Measurements from ENCODE around the gene LRRC74B. TPM values are rescaled to one million over a fixed set of nuclear protein-coding genes. Genes with fewer than 3 reads are reported as not detected.

Gene LRRC74B
- polyA plus RNA-seq, 3 donors = not detected

DNA sequence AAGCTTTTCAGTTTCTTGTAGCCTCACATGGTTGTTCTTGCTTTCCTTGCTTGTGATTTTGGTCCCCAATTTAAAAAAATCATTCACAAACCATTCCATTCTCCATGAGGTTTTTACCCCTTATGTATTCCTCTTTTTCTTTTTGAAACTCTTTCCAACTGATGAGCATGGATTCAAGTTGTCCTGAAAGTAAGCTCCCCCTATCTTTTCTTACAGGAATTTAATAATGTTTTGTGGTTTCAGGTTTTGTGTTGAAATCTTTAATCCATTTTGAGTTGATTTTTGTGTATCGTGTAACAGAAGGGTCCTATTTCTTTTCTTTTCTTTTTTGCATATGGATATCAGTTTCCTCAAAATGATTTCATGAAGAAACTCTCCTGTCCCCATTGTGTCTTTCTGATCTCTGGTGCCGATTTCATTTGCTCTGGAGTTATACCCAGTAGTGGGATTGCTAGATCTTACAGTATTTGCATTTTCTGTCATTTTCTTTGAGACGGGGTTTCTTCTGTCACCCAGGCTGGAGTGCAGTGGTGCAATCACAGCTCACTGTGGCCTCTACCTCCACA, 58.5 kb downstream of the LRRC74B start:
- Mint-ChIP-seq H3K36me3 (no peaks in the 10 kb centered on the region), H3K4me1 (peaks cover 8% of the 10 kb centered on the region), H3K9me3 (no peaks in the 10 kb centered on the region), H3K27ac (peak overlapping the region in 1 of 7 donors; percentile 35), H3K27me3 (ENCODE audit: low read depth in 3 of 3) (peaks cover 8 to 25% (median 10%) of the 10 kb centered on the region in 3 donors), H3K4me3 (no peak overlapping the region)
- Histone ChIP-seq H3K4me1 (ENCODE audit: control insufficient read depth in 1 of 2, insufficient read depth in 2 of 2, low read length in 2 of 2) (peaks cover 4 to 6% of the 10 kb centered on the region in 2 donors), H4K20me1 (ENCODE audit: insufficient read depth, low read length) (no peaks in the 10 kb centered on the region), H3K9ac (ENCODE audit: insufficient read depth, low read length, poor library complexity, severe bottlenecking) (no peak overlapping the region), H3K27me3 (ENCODE audit: control insufficient read depth in 2 of 2, insufficient read depth in 2 of 2, low read length in 2 of 2) (no peaks in the 10 kb centered on the region), H3K4me2 (replicated peaks; ENCODE audit: extremely low read depth, low read length, poor library complexity, severe bottlenecking) (no peak overlapping the region), H3K36me3 (replicated peaks in 1 of 2; ENCODE audit: control insufficient read depth in 1 of 2, insufficient read depth in 2 of 2, low read length in 2 of 2) (no peaks in the 10 kb centered on the region), H3K27ac (ENCODE audit: low read depth in 1 of 2, low read length in 2 of 2) (no peak overlapping the region), H3K9me3 (replicated peaks in 1 of 2; ENCODE audit: control insufficient read depth in 1 of 2, insufficient read depth in 1 of 2, low read length in 2 of 2) (no peaks in the 10 kb centered on the region), H2AFZ (ENCODE audit: insufficient read depth, low read depth, low read length, poor library complexity, severe bottlenecking) (no peak overlapping the region), H3K4me3 (replicated peaks in 1 of 3; ENCODE audit: low read depth in 2 of 3, low read length in 3 of 3) (no peak overlapping the region), H3K79me2 (ENCODE audit: insufficient read depth, low read length) (no peaks in the 10 kb centered on the region)
- no peak for DNase-seq
- intact Hi-C loops (cut with micrococcal nuclease) = no loop called here
- TF ChIP-seq, protein P1, sequence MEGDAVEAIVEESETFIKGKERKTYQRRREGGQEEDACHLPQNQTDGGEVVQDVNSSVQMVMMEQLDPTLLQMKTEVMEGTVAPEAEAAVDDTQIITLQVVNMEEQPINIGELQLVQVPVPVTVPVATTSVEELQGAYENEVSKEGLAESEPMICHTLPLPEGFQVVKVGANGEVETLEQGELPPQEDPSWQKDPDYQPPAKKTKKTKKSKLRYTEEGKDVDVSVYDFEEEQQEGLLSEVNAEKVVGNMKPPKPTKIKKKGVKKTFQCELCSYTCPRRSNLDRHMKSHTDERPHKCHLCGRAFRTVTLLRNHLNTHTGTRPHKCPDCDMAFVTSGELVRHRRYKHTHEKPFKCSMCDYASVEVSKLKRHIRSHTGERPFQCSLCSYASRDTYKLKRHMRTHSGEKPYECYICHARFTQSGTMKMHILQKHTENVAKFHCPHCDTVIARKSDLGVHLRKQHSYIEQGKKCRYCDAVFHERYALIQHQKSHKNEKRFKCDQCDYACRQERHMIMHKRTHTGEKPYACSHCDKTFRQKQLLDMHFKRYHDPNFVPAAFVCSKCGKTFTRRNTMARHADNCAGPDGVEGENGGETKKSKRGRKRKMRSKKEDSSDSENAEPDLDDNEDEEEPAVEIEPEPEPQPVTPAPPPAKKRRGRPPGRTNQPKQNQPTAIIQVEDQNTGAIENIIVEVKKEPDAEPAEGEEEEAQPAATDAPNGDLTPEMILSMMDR (IDR thresholded peaks at IDR 0.05) = no peak
- no CpG with 5 or more reads among the region's 3 CpGs for WGBS (ENCODE audit: insufficient coverage)

DNA sequence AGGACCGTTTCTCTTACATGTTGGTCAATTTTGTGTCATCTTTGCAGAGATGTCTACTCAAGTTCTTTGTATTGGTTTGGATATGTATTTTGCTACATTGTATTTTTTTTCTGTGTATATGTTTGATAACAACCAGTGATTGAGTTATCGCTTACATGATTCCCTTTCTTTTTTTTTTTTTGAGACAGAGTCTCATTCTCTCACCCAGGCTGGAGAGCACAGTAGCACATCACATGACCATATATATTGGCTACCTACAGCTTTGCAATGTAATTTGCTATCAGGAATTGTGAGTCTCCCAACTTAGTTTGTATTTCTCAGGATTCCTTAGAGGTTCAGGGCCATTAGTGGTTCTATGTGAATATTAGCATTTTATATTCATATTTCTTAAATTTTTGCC, 59.5 kb downstream of the LRRC74B start:
- Histone ChIP-seq H3K27me3 (ENCODE audit: control insufficient read depth in 2 of 2, insufficient read depth in 2 of 2, low read length in 2 of 2) (no peaks in the 10 kb centered on the region), H4K20me1 (ENCODE audit: insufficient read depth, low read length) (no peaks in the 10 kb centered on the region), H2AFZ (ENCODE audit: insufficient read depth, low read depth, low read length, poor library complexity, severe bottlenecking) (no peak overlapping the region), H3K4me2 (replicated peaks; ENCODE audit: extremely low read depth, low read length, poor library complexity, severe bottlenecking) (no peak overlapping the region), H3K79me2 (ENCODE audit: insufficient read depth, low read length) (no peaks in the 10 kb centered on the region), H3K27ac (ENCODE audit: low read depth in 1 of 2, low read length in 2 of 2) (no peak overlapping the region), H3K4me3 (replicated peaks in 1 of 3; ENCODE audit: low read depth in 2 of 3, low read length in 3 of 3) (no peak overlapping the region), H3K4me1 (ENCODE audit: control insufficient read depth in 1 of 2, insufficient read depth in 2 of 2, low read length in 2 of 2) (peaks cover 4 to 6% of the 10 kb centered on the region in 2 donors), H3K9me3 (replicated peaks in 1 of 2; ENCODE audit: control insufficient read depth in 1 of 2, insufficient read depth in 1 of 2, low read length in 2 of 2) (no peaks in the 10 kb centered on the region), H3K36me3 (replicated peaks in 1 of 2; ENCODE audit: control insufficient read depth in 1 of 2, insufficient read depth in 2 of 2, low read length in 2 of 2) (no peaks in the 10 kb centered on the region), H3K9ac (ENCODE audit: insufficient read depth, low read length, poor library complexity, severe bottlenecking) (no peak overlapping the region)
- TF ChIP-seq, protein P1 (IDR thresholded peaks at IDR 0.05) = no peak
- H3K4me3 Mint-ChIP-seq = no peak overlapping the region
- no peaks in the 10 kb centered on the region for H3K36me3 Mint-ChIP-seq
- intact Hi-C loops (cut with micrococcal nuclease) = no loop called here
- WGBS (ENCODE audit: insufficient coverage) = no CpG with 5 or more reads among the region's 2 CpGs
- H3K27ac Mint-ChIP-seq = no peak overlapping the region
- peaks cover 6 to 25% (median 10%) of the 10 kb centered on the region in 3 donors for H3K27me3 Mint-ChIP-seq (ENCODE audit: low read depth in 3 of 3)
- H3K4me1 Mint-ChIP-seq = peaks cover 8% of the 10 kb centered on the region
- no peak for DNase-seq
- no peaks in the 10 kb centered on the region for H3K9me3 Mint-ChIP-seq

Measured in CD14-positive monocyte (primary cell).